Lower lobe of right lung (tissue), 2 donors: Measurements from ENCODE around the gene GJA5. TPM values are rescaled to one million over a fixed set of nuclear protein-coding genes. Genes with fewer than 3 reads are reported as not detected.

Experiments used
- ATAC-seq, 2 donors: fragments of 200-7000 bp; cut with Tn5 transposase; one replicate each; pipeline ENCODE4 v1.9.1; 2020 to 2022; ENCODE audit warnings: mild to moderate bottlenecking in 2 of 2, moderate library complexity in 2 of 2
- DNase-seq: peaks from one replicate; pipeline ENCODE4 v3.0.0-alpha.2; 2020
- H3K27ac ChIP-seq: fragments of 200-600 bp; one replicate; pipeline ENCODE4 v1.8.0; 2022
- H3K27me3 ChIP-seq: fragments of 200-600 bp; one replicate; pipeline ENCODE4 v1.8.0; 2022; ENCODE audit warnings: low read depth
- H3K36me3 ChIP-seq: fragments of 200-600 bp; one replicate; pipeline ENCODE4 v1.8.0; 2022; ENCODE audit warnings: mild to moderate bottlenecking
- H3K4me1 ChIP-seq: fragments of 200-600 bp; one replicate; pipeline ENCODE4 v1.8.0; 2022
- H3K4me3 ChIP-seq: fragments of 200-600 bp; one replicate; pipeline ENCODE4 v1.8.0; 2022; ENCODE audit warnings: mild to moderate bottlenecking
- H3K9me3 ChIP-seq: fragments of 200-600 bp; one replicate; pipeline ENCODE4 v1.8.0; 2022
- CTCF ChIP-seq: fragments of 200-600 bp; IDR thresholded peaks from one replicate; pipeline ENCODE4 v1.8.0; 2022; ENCODE audit warnings: antibody characterized with exemption, mild to moderate bottlenecking
- intact Hi-C: fragments of 100-400 bp; cut with DNase I; formaldehyde crosslinking; loops from one replicate; pipeline ENCODE4 v1.11.0; 2022
- total RNA-seq: library from RNA; stranded (reverse); fragmentation: NEBNext Ultra II Directional; extraction: Animal tissue kit (Norgen Biotek cat#: 25700); gene quantifications from one replicate; pipeline ENCODE4 v1.2.1, GENCODE V29; 2021
- donor health status: DM: no; HTN: yes; CAD: no; lungs with severe emphysema.

Gene GJA5
- total RNA-seq, 1 donor from 2014 or later = 44.5 TPM

- no peaks in the 10 kb centered on the region for H3K36me3 ChIP-seq
- H3K27ac ChIP-seq = no peak overlapping the region
- no peaks in the 10 kb centered on the region for H3K4me1 ChIP-seq
- intact Hi-C loops = no loop called here
- no peak for TF ChIP-seq CTCF
- ATAC-seq = no peak
- no peak for DNase-seq
- no peak overlapping the region for H3K4me3 ChIP-seq
- H3K9me3 ChIP-seq = no peaks in the 10 kb centered on the region
- no peaks in the 10 kb centered on the region for H3K27me3 ChIP-seq
Observed at GRCh38 chr1:147800804-147801203, 40.4 kb upstream of the GJA5 start.

GRCh38 chr1:147798731-147799130 is 38.3 kb upstream of the GJA5 start:
- no peak overlapping the region for H3K27ac ChIP-seq
- ATAC-seq (no peak), DNase-seq (no peak)
- H3K9me3 ChIP-seq = no peaks in the 10 kb centered on the region
- intact Hi-C loops = no loop called here
- TF ChIP-seq CTCF = no peak
- H3K4me3 ChIP-seq = no peak overlapping the region
- H3K36me3 ChIP-seq = no peaks in the 10 kb centered on the region
- no peaks in the 10 kb centered on the region for H3K27me3 ChIP-seq
- no peaks in the 10 kb centered on the region for H3K4me1 ChIP-seq

DNA sequence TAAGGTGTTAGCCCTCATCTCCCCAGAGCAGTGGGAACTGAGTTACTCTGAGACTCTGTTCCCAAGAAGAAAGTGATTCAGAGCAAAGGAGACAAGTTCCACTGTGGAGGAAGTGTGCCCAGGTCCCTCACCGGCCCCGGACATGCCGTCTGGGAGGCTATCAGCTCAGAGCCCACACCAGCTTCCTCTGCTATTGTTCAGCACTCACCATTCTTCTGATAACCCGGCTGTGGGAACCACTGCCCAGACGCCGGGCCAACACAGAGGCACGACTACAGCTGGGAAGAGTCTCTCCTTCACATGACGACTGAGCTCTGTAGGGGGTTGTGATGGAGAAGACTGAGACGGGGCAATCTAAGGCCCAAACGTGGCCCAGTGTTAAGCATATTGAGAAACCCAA is 34.2 kb upstream of the GJA5 start:
- no peaks in the 10 kb centered on the region for H3K36me3 ChIP-seq
- H3K27ac ChIP-seq = no peak overlapping the region
- no peak overlapping the region for H3K4me3 ChIP-seq
- H3K9me3 ChIP-seq = no peaks in the 10 kb centered on the region
- DNase-seq (no peak), ATAC-seq (no peak)
- no peaks in the 10 kb centered on the region for H3K27me3 ChIP-seq
- intact Hi-C loops = no loop called here
- H3K4me1 ChIP-seq = no peaks in the 10 kb centered on the region
- no peak for TF ChIP-seq CTCF

DNA sequence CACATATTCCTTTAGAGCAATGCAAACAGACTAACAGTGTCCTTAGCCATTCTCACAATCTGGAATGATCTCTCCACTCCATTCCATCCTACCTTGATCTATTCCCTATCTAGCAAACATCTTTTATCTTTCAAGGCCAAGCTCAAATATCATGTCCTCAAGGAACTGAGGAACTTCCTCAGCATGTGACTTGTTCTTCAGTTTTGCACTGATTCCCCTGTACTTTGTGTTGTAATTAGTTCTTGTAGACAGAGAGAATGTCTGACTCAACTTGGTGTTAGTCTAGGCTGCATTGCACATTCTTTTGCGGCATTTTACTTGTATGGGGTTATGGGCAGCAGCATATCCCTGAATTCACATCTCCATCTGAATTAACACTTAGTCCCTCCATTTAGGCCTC is 31.5 kb upstream of the GJA5 start:
- Histone ChIP-seq H3K4me3 (no peak overlapping the region), H3K4me1 (no peaks in the 10 kb centered on the region), H3K36me3 (no peaks in the 10 kb centered on the region), H3K27ac (no peak overlapping the region), H3K27me3 (no peaks in the 10 kb centered on the region), H3K9me3 (no peaks in the 10 kb centered on the region)
- DNase-seq = no peak
- intact Hi-C loops = no loop called here
- no peak for ATAC-seq
- no peak for TF ChIP-seq CTCF

- no peaks in the 10 kb centered on the region for H3K27me3 ChIP-seq
- no peaks in the 10 kb centered on the region for H3K36me3 ChIP-seq
- ATAC-seq (no peak), DNase-seq (no peak)
- intact Hi-C loops = no loop called here
- H3K4me3 ChIP-seq = no peak overlapping the region
- H3K9me3 ChIP-seq = no peaks in the 10 kb centered on the region
- TF ChIP-seq CTCF = no peak
- H3K4me1 ChIP-seq = no peaks in the 10 kb centered on the region
- H3K27ac ChIP-seq = no peak overlapping the region
Observed at GRCh38 chr1:147787765-147788164, 27.4 kb upstream of the GJA5 start.

GRCh38 chr1:147786536-147786935 is 26.1 kb upstream of the GJA5 start:
- Histone ChIP-seq H3K4me3 (no peak overlapping the region), H3K27ac (no peak overlapping the region), H3K4me1 (no peaks in the 10 kb centered on the region), H3K27me3 (no peaks in the 10 kb centered on the region), H3K36me3 (no peaks in the 10 kb centered on the region), H3K9me3 (no peaks in the 10 kb centered on the region)
- ATAC-seq (no peak), DNase-seq (no peak)
- intact Hi-C loops = no loop called here
- TF ChIP-seq CTCF = no peak
